Measurements from ENCODE around the gene MMADHC.
"Not testable (repeated sequence)": the region's sequence is repeated elsewhere in the genome, so short reads cannot be mapped to it uniquely, and the experiment has no call there.

MMADHC gene

DNA sequence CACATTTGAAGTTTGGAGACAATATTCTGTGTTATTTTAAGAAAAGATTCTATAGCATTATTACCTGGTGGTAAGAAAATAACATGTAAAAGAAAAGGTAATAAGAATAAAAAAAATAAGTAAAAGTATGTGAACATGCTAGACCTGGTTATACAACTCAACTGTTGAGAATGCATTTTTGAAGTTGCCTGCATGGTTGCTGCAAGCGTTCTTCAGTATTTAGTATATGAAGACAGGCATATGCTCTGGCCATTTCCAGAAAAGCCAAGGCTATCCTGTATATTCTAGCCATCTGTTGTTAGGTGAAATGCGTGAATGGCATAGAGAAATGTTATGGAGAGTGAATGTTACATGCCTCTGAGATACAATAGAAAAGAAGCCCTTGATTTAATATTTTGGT, 6.8 kb upstream of the MMADHC start:
- DNase-seq = no peak

DNA sequence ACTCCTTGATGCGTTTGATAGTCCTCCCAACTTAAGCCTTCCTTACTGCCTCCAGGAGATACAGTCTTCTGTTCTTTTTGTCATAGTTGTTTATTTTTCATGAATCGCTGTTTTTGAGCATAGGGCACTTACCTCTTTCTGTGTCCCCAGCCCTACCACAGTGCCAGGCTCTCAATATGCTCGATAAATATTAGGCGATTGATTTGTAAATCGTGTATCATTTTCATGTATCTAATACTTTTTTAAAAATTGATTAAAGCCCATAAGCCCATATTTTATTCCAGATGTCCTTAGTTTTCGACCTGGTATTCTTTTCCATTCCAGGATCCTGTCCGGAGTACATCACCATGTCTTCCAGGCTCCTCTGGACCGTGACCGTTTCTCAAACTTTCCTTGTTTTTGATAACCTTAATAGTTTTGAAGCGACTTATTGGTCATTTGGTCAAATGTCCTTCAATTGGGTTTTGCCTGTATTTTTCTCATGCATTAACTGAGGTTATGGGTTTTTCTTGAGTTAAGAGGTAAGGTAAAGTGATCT, 444 bp upstream of the MMADHC start:
- no peak for DNase-seq

DNA sequence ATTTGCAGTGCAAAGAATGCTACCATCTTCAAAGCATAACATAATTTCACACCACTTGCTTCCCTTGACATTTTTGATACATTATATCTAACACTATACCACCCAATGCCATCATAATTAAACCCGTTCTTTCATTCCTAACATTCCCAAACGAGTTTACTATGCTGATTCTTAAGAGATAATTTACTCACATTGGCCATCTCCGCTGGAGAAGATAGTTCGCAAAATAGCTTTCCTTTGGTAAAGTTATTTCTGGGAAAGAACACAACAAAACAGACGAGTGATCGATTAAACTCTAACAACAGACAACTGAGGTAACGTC, 716 bp downstream of the MMADHC start:
- no peak for DNase-seq

DNA sequence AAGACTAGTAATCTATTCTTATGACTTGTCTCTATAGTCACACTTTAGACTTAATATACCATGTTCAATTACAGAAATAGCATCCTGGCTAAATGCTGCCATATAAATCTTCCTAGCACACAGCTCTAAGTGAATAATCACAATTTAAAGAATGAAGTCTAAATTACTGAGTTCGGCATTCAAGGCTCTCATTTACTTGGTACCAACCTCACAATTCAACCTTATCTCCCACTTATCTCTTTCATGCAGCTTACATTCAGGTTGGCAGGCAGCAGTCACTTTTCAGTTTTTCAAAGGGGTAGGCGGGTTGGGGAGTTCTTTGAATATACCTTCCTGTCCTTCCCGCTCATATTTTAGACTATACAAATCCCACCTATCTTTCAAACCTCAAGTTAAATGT, 1.5 kb downstream of the MMADHC start:
- no peak for DNase-seq

DNA sequence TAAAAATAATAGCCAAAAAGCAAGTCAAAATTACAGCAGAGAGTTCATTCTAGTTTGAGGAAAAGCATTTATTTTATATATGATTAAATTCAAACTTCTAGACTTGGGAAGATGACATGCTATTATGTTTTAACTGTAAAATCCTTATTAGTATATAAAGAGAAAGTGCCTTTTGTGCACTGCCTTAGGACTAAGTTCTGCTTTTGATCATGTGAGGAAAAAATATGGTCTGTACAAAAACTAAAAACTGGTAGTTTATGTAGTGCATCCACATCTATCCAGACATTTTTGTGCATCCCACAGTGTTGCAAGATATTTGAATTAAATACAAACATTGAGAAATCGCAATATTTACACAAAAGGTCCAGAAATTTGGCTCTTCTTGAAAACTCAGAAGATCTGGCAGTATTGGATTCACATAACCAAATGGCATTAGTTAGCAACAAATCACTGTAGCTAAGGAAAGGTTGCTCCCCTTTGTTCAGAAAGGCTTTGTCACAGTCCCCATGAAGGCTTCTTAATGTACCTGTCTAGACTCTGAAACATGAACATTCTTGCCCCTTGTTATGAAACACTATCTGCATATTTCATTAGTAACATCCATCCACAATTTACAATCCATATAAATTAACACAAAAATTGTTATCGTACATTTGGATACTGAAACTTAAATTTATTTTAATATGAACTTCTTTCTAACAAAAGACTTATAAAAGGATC, 2.2 kb downstream of the MMADHC start:
- no peak for DNase-seq

DNA sequence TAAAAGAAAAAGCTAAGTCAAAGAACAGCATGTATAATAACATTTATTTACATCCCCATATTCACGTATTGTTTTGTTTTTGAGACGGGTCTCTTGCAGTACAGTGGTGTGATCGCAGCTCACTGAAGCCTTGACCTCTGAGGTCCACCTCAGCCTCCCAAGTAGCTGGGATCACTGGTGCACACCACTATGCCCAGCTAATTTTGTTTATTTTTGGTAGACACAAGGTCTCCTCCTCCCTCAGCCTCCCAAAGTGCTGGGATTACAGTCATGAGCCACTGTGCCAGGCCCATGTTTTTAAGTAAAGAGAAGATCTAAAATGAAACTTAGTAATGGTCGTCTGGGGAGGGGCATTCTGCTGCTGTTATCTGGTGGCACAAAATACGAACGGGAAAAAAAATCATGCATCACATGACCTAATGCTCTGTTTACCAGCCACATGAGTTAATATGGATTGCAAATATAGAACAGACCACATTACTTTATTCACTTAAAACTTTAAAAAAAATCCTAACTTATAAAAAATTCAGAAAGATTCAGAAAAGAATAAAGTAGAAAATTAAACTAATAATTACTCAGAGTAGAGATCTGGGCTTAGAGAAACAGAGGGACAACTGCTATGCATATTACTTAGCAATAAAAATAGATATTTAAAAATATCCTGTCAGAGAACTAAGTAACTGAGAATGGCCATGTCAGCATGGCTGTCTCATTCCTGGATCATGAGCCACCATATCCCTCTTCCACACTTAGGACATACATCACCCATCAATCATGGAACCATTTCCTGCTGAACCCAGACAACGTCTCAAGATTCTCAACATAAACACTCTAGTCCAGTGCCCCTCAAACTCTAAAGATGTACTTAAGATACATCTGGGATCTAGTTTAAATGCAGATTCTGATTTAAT, 7.3 kb downstream of the MMADHC start:
- DNase-seq = no peak

DNA sequence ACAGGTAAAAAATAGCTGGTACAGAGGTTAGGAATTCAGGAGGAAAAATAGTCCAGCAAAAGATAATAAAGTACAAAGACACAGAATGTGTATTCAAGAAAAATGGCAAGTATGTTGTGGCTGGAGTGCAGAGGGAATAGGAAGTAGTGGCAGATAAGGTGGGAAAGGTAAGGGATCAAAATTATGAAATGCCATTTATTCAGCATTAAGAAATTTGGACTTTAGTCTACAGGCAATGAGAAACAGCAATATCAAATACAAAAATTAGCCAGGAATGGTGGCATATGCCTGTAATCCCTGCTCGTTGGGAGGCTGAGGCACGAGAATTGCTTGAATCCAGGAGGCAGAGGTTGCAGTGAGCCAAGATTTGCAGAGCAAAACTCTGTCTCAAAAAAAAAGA, 10.3 kb downstream of the MMADHC start:
- DNase-seq = no peak

DNA sequence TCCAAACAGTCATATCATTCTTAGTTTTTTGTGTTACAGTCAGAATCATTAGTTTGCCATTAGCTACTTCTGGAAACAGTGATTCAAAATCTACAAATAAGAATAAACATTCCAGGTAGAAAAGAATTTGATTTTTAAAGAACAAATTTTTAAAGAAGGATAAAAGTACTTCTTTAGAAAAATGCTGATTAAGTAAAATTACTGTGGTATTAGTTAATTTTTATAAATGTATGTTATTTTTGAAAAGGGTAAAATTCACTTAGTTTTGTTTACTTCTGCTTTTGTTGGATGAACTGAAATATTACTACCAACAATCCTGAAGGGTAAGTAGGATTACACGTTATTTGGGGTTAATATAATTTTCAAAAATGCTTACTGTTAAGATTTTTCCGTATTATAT, 11.8 kb downstream of the MMADHC start:
- no peak for DNase-seq

DNA sequence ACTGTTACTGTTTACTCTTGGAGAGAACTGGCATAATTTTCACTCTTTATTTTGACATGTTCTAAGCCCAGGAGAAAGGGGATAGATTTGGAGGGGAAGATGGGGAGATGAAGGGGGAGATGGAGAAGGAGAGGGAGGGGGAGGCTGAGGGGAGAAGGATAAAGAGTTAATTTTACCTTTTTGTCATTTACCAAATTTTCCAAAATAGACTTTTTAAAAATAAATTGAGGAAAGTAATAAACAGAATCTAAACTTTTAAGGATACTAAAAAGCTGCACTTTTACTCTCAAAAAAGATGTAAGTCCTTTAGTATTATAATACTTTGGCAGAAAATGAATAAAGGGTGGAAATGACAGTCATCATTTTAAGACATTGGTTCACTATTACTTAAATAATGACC, 12.3 kb downstream of the MMADHC start:
- DNase-seq = no peak

DNA sequence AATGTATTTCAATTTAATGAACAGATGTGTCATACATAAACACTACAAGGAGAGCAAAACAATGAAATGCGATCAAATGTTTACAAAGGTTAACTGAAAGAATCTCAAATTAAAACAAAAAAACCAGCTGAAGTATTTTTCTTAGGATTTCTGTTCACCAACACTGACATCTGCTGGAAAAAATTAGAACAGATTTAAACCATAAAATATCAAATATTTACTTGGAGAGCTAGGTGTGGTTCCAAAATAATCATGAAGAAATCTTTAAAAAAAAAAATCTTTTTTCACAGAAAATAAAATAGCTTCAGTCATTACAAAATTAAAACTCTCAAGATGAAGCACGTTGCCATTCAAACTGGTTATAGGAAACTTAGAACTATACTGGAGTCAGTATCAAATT, 13.8 kb downstream of the MMADHC start:
- DNase-seq = no peak

DNA sequence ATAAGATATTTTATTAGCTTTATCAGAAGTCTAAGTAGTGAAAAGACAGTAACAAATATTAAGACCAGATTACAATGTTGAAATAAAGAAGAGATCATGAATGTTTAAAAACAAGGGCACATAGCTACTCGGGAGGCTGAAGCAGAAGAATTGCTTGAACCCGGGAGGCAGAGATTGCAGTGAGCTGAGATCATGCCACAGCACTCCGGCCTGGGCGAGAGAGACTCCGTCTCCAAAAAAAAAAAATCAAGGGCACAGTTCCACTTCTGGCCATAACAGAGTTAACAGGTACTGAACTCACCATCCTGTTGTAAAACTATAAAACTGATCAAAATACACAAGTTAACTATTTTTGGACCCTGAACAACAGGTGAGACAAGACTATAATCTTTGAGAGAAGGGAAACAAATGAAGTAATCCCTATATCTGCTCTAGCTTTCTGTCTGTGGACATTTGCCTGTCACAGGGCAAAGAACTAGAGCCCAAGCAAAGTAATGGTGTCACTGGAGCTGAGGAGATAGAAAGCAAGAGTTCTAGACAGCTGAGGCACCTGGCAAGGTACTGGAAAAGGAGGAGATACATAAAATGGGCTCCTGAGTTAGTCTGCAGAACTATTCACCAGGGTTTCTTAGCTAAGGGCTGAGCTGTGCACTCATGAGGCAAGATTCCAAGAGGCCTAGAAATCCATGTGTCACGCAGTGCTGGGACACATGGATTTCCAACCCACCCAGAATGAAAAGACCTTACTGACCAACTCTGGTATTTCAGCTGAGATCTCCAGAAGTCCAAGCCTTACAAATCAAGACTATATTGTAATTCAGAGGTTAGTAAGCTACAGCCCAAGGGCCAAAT, 15.2 kb downstream of the MMADHC start:
- no peak for DNase-seq

DNA sequence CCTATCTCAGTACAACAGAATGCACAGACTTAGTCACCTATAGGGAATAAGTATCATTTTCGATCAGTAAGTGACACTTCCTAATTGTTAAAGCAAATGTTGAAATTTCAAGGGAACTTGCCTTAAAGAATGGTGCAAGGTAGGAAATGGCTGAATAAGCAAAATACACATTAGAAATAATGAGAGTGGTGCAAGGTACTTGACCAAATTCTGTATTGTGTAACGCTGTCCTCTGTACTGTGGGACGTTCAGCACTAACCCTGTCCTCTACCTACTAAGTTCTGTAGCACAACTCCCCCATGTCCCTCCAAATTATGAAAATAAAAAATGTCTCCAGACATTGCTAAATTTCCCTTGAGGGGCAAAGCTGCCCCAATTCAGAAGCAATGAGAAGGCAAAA, 19.4 kb downstream of the MMADHC start:
- DNase-seq = no peak

DNA sequence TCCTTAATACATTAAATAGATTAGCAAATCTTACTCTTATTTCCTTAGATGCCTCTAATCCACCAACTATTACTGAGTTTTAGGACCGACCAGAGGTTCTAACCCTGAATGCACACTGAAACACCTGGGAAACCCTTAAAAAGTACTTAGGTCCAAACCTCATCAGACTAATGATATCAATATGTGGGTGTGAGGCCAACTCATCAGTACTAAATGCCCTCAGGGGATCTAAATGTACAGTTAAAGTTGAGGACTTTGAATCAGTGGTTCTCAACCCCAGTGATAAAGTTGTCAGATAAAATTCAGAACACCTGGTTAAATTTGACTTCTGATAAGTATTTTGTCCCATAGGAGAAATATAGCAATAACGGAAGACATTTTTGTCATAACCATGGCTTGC, 20.9 kb downstream of the MMADHC start:
- DNase-seq = no peak

DNA sequence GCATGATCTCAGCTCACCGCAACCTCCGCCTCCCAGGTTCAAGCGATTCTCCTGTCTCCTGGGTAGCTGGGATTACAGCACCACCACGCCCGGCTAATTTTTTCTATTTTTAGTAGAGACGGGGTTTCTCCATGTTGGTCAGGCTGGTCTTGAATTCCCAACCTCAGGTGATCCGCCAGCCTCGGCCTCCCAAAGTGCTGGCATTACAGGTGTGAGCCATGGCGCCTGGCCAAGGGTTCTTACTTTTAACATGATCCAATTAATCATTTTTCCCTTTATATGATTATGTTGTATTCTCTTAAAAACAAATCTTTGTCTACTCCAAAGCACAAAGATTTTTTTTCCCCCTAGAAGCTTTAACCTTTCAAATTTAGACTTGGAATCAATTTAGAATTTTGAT, 21.9 kb downstream of the MMADHC start:
- not testable (repeated sequence) for DNase-seq

DNA sequence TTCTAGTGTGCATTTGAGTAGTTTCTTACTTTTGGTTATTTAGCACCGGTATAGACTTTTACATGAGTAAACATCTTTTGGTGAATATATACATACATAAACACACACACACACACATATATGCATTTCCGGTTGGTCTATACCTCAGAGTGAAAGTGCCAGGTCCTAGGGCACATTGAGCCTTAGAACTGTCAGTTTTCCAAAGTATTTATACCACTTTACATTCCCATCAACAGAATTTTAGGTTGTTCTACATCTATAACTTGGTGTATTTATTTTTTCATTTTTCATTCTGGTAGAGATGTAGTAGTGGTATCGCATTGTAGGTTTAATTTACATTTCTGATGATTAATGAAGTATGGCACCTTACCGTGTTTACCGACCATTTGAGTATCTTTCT, 22.6 kb downstream of the MMADHC start:
- DNase-seq = no peak

DNA sequence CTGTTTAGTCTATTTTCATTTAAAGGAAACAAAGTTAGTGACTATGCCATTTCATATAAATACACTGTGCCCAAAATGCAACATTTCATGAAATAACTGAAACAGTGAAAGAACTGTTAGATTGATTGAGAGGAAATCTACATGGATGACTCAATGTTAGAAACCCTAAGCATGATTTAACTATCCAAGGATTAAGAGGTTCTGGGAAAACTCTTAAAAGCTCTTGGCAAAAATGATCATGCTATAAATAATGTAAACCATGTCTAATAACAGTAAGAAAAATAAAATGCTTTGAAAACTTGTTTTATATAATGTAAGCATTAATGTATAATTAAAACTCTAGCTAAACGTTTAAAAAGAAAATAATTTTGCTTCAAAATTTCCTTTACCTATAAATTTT, 23.5 kb downstream of the MMADHC start:
- DNase-seq = no peak

DNA sequence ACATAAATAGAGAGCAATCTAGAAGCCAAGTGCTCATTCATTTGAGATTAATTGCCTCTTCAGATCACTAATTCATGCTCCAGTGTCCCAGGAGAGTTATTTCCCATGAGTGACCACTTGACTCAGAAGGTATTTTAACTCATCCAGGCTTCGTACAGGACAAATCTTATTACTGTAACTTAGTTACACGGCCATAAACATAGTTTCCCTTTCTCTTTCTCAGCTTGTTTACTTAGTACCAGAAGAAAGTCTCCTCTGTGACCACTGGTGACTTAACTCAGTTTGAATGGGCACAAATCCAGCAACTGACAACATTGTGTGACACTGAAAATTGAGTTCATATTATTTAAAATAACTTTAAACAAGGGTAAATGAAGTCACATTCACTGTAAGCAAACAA, 25.3 kb downstream of the MMADHC start:
- no peak for DNase-seq

DNA sequence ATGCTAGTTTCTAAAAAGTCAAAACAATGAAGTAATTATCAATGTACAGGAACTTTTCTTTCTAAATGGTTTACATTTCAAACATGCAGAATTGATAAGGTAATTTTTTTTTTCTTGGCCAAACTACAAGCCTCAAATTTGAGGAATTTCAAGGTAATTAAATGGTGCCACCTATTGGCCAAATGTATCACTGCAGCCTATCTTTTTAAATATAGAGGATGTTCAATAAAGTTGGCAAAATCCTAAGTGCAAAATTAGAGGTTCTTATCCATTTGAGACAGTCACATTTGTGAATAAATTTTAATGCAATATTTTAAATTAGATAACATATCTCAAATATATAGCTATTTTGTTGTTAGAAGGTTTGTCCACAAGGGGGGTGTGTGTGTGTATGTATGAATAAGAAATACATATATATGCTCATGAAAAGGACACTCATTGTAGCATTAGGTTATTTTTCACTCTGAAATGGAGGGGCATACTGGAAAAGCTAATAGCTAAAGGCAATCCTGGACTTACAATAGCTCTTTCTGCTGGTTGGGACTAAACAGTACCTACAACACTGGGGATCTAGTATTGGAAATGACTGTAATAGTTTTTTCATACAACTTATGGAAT, 26.2 kb downstream of the MMADHC start:
- DNase-seq = no peak

DNA sequence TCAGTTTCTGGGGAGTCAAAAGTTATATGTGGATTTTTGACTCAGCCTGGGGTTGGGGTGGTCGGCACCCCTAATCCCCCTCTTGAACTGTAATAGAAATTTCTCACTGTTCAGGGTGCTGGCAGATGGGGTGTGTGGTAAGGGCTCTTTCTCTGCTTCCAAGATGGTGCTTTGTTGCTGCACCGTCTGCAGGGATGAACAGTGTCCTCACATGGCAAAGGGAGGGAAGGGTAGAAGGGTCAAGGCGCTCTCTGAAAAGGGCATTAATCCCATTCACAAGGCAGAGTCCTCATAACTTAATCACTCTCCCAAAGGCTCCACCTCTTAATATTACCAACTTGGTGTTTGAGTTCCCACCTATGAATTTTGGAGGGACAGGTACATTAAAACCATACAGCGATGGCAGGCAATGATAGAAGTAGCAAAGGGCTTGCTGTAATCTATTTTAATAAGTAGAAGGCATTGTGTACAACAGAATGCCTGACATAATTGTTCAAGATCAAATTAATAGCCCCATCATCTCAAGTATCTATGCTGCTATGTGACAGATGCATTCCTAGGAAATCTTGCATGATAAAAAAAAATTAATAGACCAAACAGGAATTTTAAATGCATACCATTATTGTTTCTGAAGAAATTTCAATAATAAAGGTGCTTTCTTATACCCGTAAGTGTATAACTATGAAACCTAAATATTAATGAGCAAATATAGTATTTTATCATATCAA, 28.1 kb downstream of the MMADHC start:
- no peak for DNase-seq

DNA sequence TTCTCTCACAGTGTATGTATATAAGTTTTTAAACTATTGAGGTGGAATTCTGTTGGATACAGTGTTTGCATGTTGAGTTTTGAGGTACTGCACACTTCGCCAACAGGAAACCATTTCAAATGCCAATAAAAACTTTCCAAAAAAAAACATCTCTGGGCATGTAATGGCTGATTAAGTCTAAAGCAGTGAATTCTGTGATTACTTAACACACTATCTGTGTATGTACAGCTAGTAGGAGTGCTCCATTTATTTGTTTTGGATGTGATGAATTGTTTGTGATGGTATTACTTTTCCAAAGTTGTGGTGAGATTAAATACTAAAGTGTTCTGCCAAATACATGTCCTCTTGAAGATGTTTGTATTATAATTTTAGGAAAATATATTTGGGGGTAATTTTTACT, 31.1 kb downstream of the MMADHC start:
- no peak for DNase-seq

DNA sequence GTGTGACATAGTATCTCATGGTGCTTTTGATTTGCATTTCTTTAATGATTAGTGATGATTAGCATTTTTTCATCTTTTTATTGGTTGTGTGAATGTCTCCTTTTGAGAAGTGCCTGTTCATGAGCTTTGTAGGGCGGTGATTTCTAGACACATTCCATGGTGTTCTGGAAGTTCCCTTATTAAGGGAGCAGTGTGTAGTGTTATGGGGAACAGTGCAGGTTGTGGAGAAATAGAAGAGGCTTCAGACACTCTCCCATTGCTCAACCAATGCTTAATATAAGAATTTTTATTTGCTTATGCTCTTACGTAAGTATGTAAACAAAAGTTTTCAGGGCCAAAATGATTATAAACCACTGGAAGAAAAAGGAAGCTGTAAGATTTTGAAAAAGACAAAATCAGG, 34.7 kb downstream of the MMADHC start:
- DNase-seq = no peak

DNA sequence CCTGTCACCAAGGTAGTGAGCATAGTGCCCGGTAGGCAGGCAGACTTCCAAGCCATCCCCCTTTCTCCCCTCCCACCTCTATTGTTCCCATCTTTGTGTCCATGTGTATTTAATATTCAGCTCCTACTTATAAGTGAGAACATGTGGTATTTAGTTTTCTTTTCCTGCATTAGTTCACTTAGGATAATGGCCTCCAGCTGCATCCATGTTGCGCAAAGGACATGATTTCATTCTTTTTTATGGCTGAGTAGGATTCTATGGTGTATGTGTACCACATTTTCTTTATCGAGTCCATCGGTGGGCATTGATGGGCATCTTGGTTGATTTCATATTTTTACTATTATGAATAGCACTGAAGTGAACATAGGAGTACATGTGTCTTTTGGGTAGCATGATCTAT, 35.3 kb downstream of the MMADHC start:
- DNase-seq = no peak

All from activated effector memory CD4-positive, alpha-beta T cell treated with Interleukin-2 at 50 U/mL for 16 hours (primary cell).